Ishikawa (cell line): ENCODE measurements around the gene RGMA.

Experiments used
- CEBPB ChIP-seq: IDR thresholded peaks from 2 replicates; pipeline ENCODE4 v1.6.1; 2012
- EGR1 ChIP-seq: IDR thresholded peaks from 2 replicates; pipeline ENCODE4 v1.6.1; 2012
- EP300 ChIP-seq: IDR thresholded peaks from 2 replicates; pipeline ENCODE4 v1.6.1; 2012; ENCODE audit warnings: borderline replicate concordance
- NFIC ChIP-seq: IDR thresholded peaks from 2 replicates; pipeline ENCODE4 v1.6.1; 2012
- RAD21 ChIP-seq: IDR thresholded peaks from 2 replicates; pipeline ENCODE4 v1.6.1; 2012; ENCODE audit warnings: low read depth
- TAF1 ChIP-seq: IDR thresholded peaks from 2 replicates; pipeline ENCODE4 v1.6.1; 2012; ENCODE audit warnings: low read depth, mild to moderate bottlenecking
- TEAD4 ChIP-seq: IDR thresholded peaks from 2 replicates; pipeline ENCODE4 v1.6.1; 2012
- YY1 ChIP-seq: IDR thresholded peaks from 2 replicates; pipeline ENCODE4 v1.6.1; 2012; ENCODE audit warnings: low read depth
- TF ChIP-seq, protein P1 (sequence below): IDR thresholded peaks from 2 replicates; pipeline ENCODE4 v1.6.1; 2012
- TF ChIP-seq, protein P2 (sequence below): IDR thresholded peaks from 2 replicates; pipeline ENCODE4 v1.6.1; 2012; ENCODE audit warnings: low read depth, mild to moderate bottlenecking

DNA sequence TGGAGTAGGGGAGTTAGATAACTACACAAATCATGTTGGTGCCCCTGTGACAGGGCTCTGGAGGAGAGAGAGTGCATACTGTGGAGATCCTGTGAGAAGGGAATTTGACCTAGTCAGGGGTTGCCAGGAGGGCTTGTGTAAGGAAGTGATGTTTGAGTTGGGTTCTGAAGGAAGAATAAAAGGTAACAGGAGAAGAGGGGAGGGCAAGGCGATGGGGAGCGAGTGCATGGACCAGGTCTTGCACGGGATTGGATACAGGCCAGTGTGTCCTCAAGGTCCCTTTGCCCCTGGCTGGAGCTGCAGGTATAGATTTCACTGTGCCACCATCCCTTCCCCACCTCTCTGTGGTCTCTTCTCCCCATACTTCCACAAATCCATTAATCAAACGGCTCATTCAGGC lies 83.9 kb downstream of the RGMA start:
- TF ChIP-seq RAD21, result no peak
- TF ChIP-seq CEBPB, result no peak
- TF ChIP-seq EP300, result no peak
- TF ChIP-seq YY1, result no peak
- TF ChIP-seq, protein P1, sequence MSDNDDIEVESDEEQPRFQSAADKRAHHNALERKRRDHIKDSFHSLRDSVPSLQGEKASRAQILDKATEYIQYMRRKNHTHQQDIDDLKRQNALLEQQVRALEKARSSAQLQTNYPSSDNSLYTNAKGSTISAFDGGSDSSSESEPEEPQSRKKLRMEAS, result no peak
- TF ChIP-seq EGR1, result no peak
- no peak for TF ChIP-seq TEAD4
- TF ChIP-seq, protein P2, sequence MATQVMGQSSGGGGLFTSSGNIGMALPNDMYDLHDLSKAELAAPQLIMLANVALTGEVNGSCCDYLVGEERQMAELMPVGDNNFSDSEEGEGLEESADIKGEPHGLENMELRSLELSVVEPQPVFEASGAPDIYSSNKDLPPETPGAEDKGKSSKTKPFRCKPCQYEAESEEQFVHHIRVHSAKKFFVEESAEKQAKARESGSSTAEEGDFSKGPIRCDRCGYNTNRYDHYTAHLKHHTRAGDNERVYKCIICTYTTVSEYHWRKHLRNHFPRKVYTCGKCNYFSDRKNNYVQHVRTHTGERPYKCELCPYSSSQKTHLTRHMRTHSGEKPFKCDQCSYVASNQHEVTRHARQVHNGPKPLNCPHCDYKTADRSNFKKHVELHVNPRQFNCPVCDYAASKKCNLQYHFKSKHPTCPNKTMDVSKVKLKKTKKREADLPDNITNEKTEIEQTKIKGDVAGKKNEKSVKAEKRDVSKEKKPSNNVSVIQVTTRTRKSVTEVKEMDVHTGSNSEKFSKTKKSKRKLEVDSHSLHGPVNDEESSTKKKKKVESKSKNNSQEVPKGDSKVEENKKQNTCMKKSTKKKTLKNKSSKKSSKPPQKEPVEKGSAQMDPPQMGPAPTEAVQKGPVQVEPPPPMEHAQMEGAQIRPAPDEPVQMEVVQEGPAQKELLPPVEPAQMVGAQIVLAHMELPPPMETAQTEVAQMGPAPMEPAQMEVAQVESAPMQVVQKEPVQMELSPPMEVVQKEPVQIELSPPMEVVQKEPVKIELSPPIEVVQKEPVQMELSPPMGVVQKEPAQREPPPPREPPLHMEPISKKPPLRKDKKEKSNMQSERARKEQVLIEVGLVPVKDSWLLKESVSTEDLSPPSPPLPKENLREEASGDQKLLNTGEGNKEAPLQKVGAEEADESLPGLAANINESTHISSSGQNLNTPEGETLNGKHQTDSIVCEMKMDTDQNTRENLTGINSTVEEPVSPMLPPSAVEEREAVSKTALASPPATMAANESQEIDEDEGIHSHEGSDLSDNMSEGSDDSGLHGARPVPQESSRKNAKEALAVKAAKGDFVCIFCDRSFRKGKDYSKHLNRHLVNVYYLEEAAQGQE, result no peak
- TF ChIP-seq TAF1, result no peak
- TF ChIP-seq NFIC, result no peak
